H1 (cell line): ENCODE results near the gene VIM.
A peak's percentile ranks its signal among the peaks of the same experiment; 100 is the strongest.

Source experiments
- CREB1 ChIP-seq: IDR thresholded peaks from 2 replicates; pipeline ENCODE4 v1.6.1; 2012; ENCODE audit warnings: inconsistent platforms
- CTCF ChIP-seq, 3 experiments: IDR thresholded peaks; 1 replicate in 2 of 3; 2 replicates in 1 of 3; pipeline versions ENCODE4 v1.5.1 to v1.6.1; 2011; ENCODE audit warnings: low read length in 3 of 3, mild to moderate bottlenecking in 3 of 3, inconsistent platforms in 2 of 3, low read depth in 1 of 3, moderate library complexity in 1 of 3; ENCODE audit not compliant: insufficient read depth in 1 of 3; ENCODE audit errors: control extremely low read depth in 1 of 3
- EGR1 ChIP-seq: IDR thresholded peaks from 2 replicates; pipeline ENCODE4 v1.6.1; 2011; ENCODE audit warnings: low read depth, low read length, borderline replicate concordance
- EP300 ChIP-seq, 2 experiments: IDR thresholded peaks; 1 replicate in 1 of 2; 2 replicates in 1 of 2; pipeline ENCODE4 v1.6.1; 2011 to 2012; ENCODE audit warnings: low read depth in 2 of 2, low read length in 2 of 2, mild to moderate bottlenecking in 2 of 2, borderline replicate concordance in 1 of 2, inconsistent platforms in 1 of 2, moderate library complexity in 1 of 2
- EZH2 ChIP-seq: fragments of 200-600 bp; sonication (generic); IDR thresholded peaks from 2 replicates; pipeline ENCODE4 v1.7.1; 2012; ENCODE audit warnings: low read depth, mild to moderate bottlenecking, moderate library complexity, low read length, inconsistent platforms; ENCODE audit not compliant: severe bottlenecking
- GABPA ChIP-seq: IDR thresholded peaks from 2 replicates; pipeline ENCODE4 v1.6.1; 2011; ENCODE audit warnings: mild to moderate bottlenecking, low read length, moderate library complexity, borderline replicate concordance; ENCODE audit not compliant: insufficient read depth
- POLR2A ChIP-seq, 2 experiments: IDR thresholded peaks; 1 replicate in 1 of 2; 2 replicates in 1 of 2; pipeline ENCODE4 v1.6.1; 2011; ENCODE audit warnings: low read depth in 2 of 2, low read length in 2 of 2, mild to moderate bottlenecking in 2 of 2; ENCODE audit errors: control extremely low read depth in 1 of 2
- POLR2AphosphoS5 ChIP-seq: IDR thresholded peaks from 2 replicates; pipeline ENCODE4 v1.6.1; 2011; ENCODE audit warnings: low read depth, low read length
- RFX5 ChIP-seq: IDR thresholded peaks from 2 replicates; pipeline ENCODE4 v1.6.1; 2011; ENCODE audit warnings: low read depth, low read length, improper control_type of control experiment, borderline replicate concordance
- SIX5 ChIP-seq: IDR thresholded peaks from 2 replicates; pipeline ENCODE4 v1.6.1; 2011; ENCODE audit warnings: mild to moderate bottlenecking, low read depth, low read length
- TAF1 ChIP-seq: IDR thresholded peaks from 2 replicates; pipeline ENCODE4 v1.6.1; 2011; ENCODE audit warnings: mild to moderate bottlenecking, low read depth, low read length

- TF ChIP-seq EGR1 (peak; percentile 69; the same call in 1 of the 2 replicates), CTCF (IDR thresholded peaks at IDR 0.05; ENCODE audit: control extremely low read depth in 1 of 3, insufficient read depth in 1 of 3, low read depth in 1 of 3, low read length in 3 of 3) (no peak), POLR2A (IDR thresholded peaks at IDR 0.05; ENCODE audit: control extremely low read depth in 1 of 2, low read depth in 2 of 2, low read length in 2 of 2) (peak; percentile 55 to 80), CREB1 (peak; percentile 18; the same call in 1 of the 2 replicates), EZH2 (no peak), EP300 (IDR thresholded peaks at IDR 0.05; ENCODE audit: borderline replicate concordance in 1 of 2, low read depth in 2 of 2, low read length in 2 of 2) (no peak), POLR2AphosphoS5 (peak; percentile 71), TAF1 (peak; percentile 97), RFX5 (no peak; the same call in 1 of the 2 replicates), GABPA (peak; percentile 89; the same call in 1 of the 2 replicates), SIX5 (no peak)
These were observed 26.9 kb upstream of the VIM start, which contains the start of gene TRDMT1 for GRCh38 chr10:17200912-17201793.
